Activated CD4-positive, alpha-beta T cell treated with anti-CD3 and anti-CD28 coated beads, Interleukin-2, Interleukin-4, amounts not matched to agents 100 ng/mL and 50 ng/mL, durations not matched to agents 16 hours and 8 hours (primary cell): ENCODE measurements around the gene PTER.

Experiments used
- DNase-seq: peaks from one replicate; pipeline ENCODE4 v3.0.0-alpha.2; 2020; ENCODE audit warnings: low spot score

Gene PTER

DNA sequence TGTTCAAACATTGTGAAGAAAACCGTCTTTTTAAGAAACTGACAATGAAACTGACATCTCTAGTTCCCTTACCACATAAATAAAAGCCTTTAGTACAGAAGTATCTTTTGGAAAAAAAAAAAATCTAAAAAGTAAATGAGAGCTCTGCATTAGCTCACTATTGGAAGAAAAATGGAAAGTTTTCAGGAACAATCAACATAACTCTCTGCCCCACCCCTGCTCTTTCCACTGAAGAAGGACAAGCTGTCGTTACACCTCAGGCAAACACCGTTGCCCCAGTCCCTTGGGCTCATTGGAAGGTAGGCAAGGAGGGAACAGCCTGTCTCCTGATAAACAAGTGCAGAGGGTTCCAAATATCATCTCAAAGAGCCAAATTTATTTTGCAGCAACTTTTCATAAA is 107.3 kb downstream of the PTER start:
- no peak for DNase-seq

DNA sequence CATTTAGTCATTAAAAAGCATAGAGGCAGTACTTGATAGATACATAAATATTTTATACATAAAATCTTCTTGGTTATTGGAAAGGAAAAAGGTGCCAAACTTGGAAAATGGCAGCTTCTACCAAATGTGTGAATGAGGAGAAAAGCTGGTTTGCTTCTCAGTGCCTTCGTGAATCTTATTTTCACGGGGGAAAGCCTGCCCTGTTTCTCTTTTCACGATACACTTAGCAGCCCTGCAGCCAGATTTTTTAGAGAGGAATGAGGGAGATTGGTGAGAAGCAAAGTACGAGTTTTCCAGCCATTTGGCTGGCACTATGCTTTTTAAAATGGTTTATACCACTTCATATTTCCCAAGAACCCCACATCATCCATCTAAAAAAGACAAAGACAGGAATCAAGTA is 107.8 kb downstream of the PTER start:
- no peak for DNase-seq

DNA sequence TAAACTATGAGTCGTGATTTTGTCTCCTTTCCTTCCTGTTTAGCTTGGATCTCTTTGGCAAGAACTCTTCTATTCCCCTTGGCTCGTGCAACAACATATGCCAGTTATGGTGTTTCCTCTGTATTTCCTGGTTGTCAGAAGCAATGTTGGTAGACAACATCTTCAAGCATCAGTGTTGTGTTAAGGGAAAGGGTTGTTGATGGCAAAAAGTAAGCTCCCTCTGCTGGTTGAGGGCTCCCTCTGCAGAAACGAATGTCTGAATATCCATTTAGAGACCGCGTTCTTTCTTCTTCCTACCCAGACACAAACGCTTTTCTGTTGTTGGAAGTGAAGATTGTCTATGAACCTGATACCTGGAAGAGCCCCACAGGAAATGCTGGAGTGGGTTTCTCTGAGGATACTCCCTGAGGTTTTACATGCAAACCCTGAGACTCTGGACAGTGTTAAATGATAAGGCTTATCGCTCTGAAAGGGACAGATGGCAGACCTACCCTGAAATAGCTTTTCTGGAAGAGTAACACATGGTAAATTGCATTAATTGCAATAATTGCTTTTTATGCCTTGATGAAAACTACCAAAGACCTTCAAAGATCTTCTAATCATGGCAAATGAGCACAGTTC is 108.4 kb downstream of the PTER start:
- peak; percentile 39 for DNase-seq

DNA sequence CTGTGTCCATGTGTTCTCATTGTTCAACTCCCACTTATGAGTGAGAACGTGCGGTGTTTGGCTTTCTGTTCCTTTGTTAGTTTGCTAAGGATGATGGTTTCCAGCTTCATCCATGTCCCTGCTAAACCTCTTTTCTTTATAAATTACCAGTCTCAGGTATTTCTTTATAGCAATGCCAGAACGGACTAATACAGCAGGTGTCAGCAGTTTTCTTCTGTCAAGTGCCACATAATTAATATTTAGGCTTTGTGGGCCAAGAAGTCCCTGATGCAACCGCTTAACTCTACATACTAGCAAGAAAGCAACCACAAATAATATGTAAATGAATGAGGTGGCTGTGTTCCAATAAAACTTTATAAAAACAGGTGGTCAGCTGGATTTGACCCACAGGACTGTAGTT is 111.2 kb downstream of the PTER start:
- no peak for DNase-seq

DNA sequence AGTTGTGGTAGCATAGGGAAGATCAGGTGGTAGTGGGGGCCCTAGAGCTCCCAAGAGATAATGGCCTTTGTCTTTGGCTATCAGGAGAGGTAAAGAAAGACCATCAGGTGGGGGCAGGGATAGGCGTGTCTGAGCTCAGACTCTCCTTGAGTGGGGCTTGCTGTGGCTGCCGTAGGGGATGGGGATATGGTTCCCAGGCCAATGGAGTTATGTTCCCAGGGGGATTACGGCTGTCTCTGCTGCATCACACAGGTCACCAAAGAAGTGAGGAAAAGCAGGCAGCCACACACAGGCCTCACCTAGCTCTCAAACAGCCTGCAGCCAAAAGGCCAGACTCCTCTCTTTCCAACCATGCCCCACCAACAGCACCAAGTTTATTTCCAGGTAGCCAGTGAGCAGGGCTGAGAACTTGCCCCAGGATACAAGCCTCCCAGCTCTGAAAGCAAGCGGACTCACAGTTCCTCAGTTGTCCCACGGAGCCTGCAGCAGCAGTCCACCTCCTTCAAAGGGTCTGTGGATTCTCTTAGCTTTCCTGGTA is 122.5 kb downstream of the PTER start:
- DNase-seq = no peak

DNA sequence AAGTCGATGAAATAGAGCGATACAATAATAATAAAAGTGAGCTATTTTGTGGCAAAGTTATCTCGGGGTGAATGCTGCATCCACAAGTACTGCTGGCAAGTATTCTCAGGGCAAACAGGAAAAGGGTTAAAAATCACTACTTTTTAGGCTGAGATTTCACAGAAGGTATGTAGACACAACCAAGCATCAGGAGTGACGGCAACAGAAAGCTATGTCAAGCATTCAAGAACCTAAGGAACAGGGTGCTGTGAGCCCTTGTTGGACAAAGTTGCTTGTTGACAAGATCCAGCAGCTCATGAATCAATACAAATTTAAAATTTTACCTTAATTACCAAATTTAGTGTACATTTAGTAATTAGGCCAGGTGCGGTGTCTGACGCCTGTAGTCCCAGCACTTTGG is 126.1 kb downstream of the PTER start:
- no peak for DNase-seq
